ENCODE results near the gene ANKS6. TPM values are rescaled to one million over a fixed set of nuclear protein-coding genes. Genes with fewer than 3 reads are reported as not detected.

ANKS6 gene
- total RNA-seq, 2 experiments from 2014 or later: 11.8 to 12.2 TPM

DNA sequence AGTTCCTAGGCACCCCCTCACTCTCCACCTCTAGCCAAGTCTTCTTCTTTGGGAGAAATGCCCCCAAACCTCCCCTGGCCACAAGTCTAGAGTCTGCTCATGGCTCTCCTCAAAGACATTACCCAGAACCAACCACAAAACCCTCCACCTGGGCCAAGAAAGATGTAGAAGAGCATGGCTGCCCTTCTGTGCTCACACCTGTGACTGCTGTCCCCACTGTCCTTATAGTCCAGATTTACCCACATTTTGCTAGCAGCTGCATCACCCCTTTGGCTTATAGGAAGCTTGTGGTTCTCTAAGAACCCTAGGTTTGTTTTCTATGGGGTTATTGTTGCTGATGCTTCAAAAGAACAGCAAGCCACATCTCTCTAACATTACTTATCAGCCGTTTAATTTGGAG, 81.5 kb downstream of the ANKS6 start:
- no peaks in the 10 kb centered on the region for H3K36me3 ChIP-seq (ENCODE audit: insufficient read depth, low read length)
- H3K27ac ChIP-seq (ENCODE audit: low read depth in 1 of 2, low read length in 2 of 2): no peak overlapping the region
- Mint-ChIP-seq H3K4me3 (no peak overlapping the region), H3K27ac (no peak overlapping the region), H3K36me3 (ENCODE audit: low read depth) (no peaks in the 10 kb centered on the region), H3K4me1 (ENCODE audit: low read depth) (no peaks in the 10 kb centered on the region), H3K27me3 (peaks cover 68% of the 10 kb centered on the region), H3K9me3 (no peaks in the 10 kb centered on the region)
- DNase-seq: no peak
- ATAC-seq (ENCODE audit: poor library complexity): no peak
- peaks cover 12 to 28% of the 10 kb centered on the region in 2 experiments for H3K27me3 ChIP-seq (ENCODE audit: control insufficient read depth in 1 of 2, insufficient read depth in 2 of 2, low read length in 2 of 2)
- TF ChIP-seq, protein P1, sequence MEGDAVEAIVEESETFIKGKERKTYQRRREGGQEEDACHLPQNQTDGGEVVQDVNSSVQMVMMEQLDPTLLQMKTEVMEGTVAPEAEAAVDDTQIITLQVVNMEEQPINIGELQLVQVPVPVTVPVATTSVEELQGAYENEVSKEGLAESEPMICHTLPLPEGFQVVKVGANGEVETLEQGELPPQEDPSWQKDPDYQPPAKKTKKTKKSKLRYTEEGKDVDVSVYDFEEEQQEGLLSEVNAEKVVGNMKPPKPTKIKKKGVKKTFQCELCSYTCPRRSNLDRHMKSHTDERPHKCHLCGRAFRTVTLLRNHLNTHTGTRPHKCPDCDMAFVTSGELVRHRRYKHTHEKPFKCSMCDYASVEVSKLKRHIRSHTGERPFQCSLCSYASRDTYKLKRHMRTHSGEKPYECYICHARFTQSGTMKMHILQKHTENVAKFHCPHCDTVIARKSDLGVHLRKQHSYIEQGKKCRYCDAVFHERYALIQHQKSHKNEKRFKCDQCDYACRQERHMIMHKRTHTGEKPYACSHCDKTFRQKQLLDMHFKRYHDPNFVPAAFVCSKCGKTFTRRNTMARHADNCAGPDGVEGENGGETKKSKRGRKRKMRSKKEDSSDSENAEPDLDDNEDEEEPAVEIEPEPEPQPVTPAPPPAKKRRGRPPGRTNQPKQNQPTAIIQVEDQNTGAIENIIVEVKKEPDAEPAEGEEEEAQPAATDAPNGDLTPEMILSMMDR (IDR thresholded peaks at IDR 0.05): no peak
- no peak overlapping the region for H3K4me3 ChIP-seq (ENCODE audit: low read length)
- ChIA-PET POLR2A (no interaction called here), CTCF (no interaction called here)
- no peaks in the 10 kb centered on the region for H3K9me3 ChIP-seq (ENCODE audit: control insufficient read depth in 1 of 2, insufficient read depth in 1 of 2, low read length in 2 of 2)
- no peaks in the 10 kb centered on the region for H3K4me1 ChIP-seq (ENCODE audit: insufficient read depth, low read length)
- intact Hi-C loops (cut with DNase I, micrococcal nuclease): no loop called here

DNA sequence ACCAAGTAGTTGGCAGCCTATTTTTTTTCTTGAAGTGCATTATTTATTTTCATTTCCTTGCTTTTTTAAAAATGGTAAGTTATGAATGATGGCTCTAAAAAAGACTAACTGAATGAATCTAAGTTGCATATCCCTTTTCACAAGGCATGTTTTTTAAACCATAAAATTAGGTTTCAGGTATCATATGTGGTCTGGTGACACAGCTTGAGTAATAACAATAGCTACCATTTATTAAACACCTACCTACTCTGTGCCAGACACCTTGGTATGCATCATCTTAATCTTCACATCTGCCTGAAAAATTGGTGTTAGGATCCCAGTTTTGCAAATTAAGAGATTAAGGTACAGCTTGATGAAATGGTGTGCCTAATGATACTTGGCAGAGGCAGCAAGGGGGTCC, 83.4 kb downstream of the ANKS6 start:
- TF ChIP-seq, protein P1 (IDR thresholded peaks at IDR 0.05): no peak
- CTCF ChIA-PET: no interaction called here
- peaks cover 72% of the 10 kb centered on the region for H3K27me3 Mint-ChIP-seq

DNA sequence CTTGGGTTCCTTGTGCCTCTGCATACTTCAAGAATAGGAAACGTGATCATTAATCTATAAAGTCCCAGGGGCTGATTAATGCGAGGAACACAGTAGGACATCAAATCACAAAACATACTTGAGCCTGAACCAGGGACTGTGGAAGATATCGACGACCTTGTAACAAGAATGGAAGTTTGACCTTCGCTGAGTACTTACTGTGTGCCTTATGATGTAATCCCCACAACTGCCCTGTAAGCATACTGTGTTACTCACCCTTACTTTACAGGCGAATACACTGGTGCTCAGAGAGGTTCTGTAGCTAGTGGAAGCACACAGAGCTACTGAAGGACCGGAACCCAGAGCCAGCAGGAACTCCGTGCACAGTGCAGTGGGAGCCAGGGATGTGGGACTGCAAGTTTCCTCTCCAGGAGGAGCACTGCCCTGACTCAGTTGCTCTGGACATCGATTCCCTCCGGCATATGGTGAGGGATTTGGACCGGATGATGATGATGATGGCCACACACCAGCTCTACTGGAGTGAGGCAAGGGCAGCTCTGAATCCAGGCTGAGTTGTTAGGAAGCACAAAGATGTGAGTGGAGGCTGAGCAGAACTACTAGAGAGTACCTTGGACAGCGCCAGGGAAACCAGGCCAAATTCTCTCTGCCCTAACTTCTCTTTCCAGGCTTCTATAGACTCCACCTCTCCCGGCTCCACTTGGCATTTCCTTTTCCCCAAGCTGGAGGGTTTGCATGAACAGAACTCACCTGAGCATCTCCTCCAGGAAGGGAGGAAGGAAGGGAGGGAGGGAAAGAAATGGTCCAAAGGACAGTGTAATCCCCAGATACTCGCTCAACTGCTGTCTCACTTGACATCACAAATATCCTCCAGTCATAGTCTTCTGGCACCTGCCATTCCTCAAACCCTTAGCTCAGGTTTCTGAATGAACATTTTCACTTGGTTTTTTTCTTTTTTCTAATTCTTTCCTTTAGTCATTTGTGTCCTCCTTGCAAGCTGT, 86.1 kb downstream of the ANKS6 start:
- peaks cover 5% of the 10 kb centered on the region for H3K4me1 ChIP-seq (ENCODE audit: insufficient read depth, low read length)
- H3K4me3 ChIP-seq (ENCODE audit: low read length): no peak overlapping the region
- ATAC-seq (ENCODE audit: poor library complexity): no peak
- no peak for DNase-seq
- peaks cover 0 to 15% of the 10 kb centered on the region in 2 experiments for H3K9me3 ChIP-seq (ENCODE audit: control insufficient read depth in 1 of 2, insufficient read depth in 1 of 2, low read length in 2 of 2)
- Mint-ChIP-seq H3K27me3 (peaks cover 63% of the 10 kb centered on the region), H3K4me3 (no peak overlapping the region), H3K4me1 (ENCODE audit: low read depth) (no peaks in the 10 kb centered on the region), H3K27ac (no peak overlapping the region), H3K9me3 (no peaks in the 10 kb centered on the region), H3K36me3 (ENCODE audit: low read depth) (no peaks in the 10 kb centered on the region)
- TF ChIP-seq, protein P1 (IDR thresholded peaks at IDR 0.05): no peak
- ChIA-PET POLR2A (no interaction called here), CTCF (no interaction called here)
- no peak overlapping the region for H3K27ac ChIP-seq (ENCODE audit: low read depth in 1 of 2, low read length in 2 of 2)
- H3K36me3 ChIP-seq (ENCODE audit: insufficient read depth, low read length): no peaks in the 10 kb centered on the region
- H3K27me3 ChIP-seq (ENCODE audit: control insufficient read depth in 1 of 2, insufficient read depth in 2 of 2, low read length in 2 of 2): peaks cover 26 to 54% of the 10 kb centered on the region in 2 experiments
- intact Hi-C loops (cut with DNase I, micrococcal nuclease): no loop called here

More for the DNA sequence above, 83.4 kb downstream of the ANKS6 start:
- no peaks in the 10 kb centered on the region for H3K36me3 ChIP-seq (ENCODE audit: insufficient read depth, low read length)
- H3K9me3 Mint-ChIP-seq: no peaks in the 10 kb centered on the region
- DNase-seq (no peak), ATAC-seq (ENCODE audit: poor library complexity) (no peak)
- H3K27ac ChIP-seq (ENCODE audit: low read depth in 1 of 2, low read length in 2 of 2): no peak overlapping the region
- POLR2A ChIA-PET: no interaction called here
- H3K4me3 Mint-ChIP-seq: no peak overlapping the region
- intact Hi-C loops (cut with DNase I, micrococcal nuclease): no loop called here
- H3K4me1 Mint-ChIP-seq (ENCODE audit: low read depth): no peaks in the 10 kb centered on the region
- H3K4me1 ChIP-seq (ENCODE audit: insufficient read depth, low read length): no peaks in the 10 kb centered on the region
- no peak overlapping the region for H3K4me3 ChIP-seq (ENCODE audit: low read length)
- no peak overlapping the region for H3K27ac Mint-ChIP-seq
- H3K36me3 Mint-ChIP-seq (ENCODE audit: low read depth): no peaks in the 10 kb centered on the region
- peaks cover 0 to 6% of the 10 kb centered on the region in 2 experiments for H3K9me3 ChIP-seq (ENCODE audit: control insufficient read depth in 1 of 2, insufficient read depth in 1 of 2, low read length in 2 of 2)
- H3K27me3 ChIP-seq (ENCODE audit: control insufficient read depth in 1 of 2, insufficient read depth in 2 of 2, low read length in 2 of 2): peaks cover 14 to 37% of the 10 kb centered on the region in 2 experiments

Data from CD4-positive, alpha-beta T cell (primary cell).